H1 (cell line): Measurements from ENCODE around the gene EPX. TPM values are rescaled to one million over a fixed set of nuclear protein-coding genes. Genes with fewer than 3 reads are reported as not detected.

Source experiments
- CTCF ChIA-PET: fragments of 300-600 bp; sonication (Branson Sonifier 250); formaldehyde crosslinking; loops from one replicate; lab custom pipeline; 2021; ENCODE audit not compliant: partially characterized antibody; lab: Charles Lee
- POLR2A ChIA-PET: fragments of 300-600 bp; sonication (Branson Sonifier 250); formaldehyde crosslinking; loops from one replicate; lab custom pipeline; 2021; ENCODE audit warnings: inconsistent platforms; ENCODE audit not compliant: partially characterized antibody; lab: Charles Lee
- DNase-seq, 2 experiments: peaks; one replicate each; pipeline versions ENCODE4 v3.0.0 to v3.0.0-alpha.2; 2010 to 2022; ENCODE audit warnings: low spot score in 2 of 2, low read depth in 1 of 2, mixed read lengths in 1 of 2
- FAIRE-seq: peaks from 2 replicates; lab custom pipeline; 2011; peaks lifted over from hg19 to GRCh38; lab: Jason Lieb, UNC
- H2AFZ ChIP-seq: 2 replicates; pipeline ENCODE4 v1.8.1; 2012; ENCODE audit warnings: low read length, inconsistent platforms
- H2AK5ac ChIP-seq: 2 replicates; pipeline ENCODE4 v1.6.1; 2013; ENCODE audit warnings: low read depth, low read length
- H2BK120ac ChIP-seq: replicated peaks from 2 replicates; pipeline ENCODE3; 2013; ENCODE audit warnings: low read depth, low read length, inconsistent platforms
- H2BK12ac ChIP-seq: 2 replicates; pipeline ENCODE4 v1.6.1; 2013; ENCODE audit warnings: low read depth, low read length
- H2BK15ac ChIP-seq: 2 replicates; pipeline ENCODE4 v1.6.1; 2013; ENCODE audit warnings: low read length
- H2BK20ac ChIP-seq: 2 replicates; pipeline ENCODE4 v1.6.1; 2013; ENCODE audit warnings: low read length
- H2BK5ac ChIP-seq: 2 replicates; pipeline ENCODE4 v1.6.1; 2013; ENCODE audit warnings: low read depth, low read length
- H3K14ac ChIP-seq: 2 replicates; pipeline ENCODE4 v1.6.1; 2013; ENCODE audit warnings: inconsistent platforms; ENCODE audit not compliant: insufficient read length
- H3K18ac ChIP-seq: 2 replicates; pipeline ENCODE4 v1.6.1; 2013; ENCODE audit warnings: low read length; ENCODE audit errors: extremely low read depth
- H3K23ac ChIP-seq: 2 replicates; pipeline ENCODE4 v1.6.1; 2013; ENCODE audit warnings: inconsistent platforms; ENCODE audit not compliant: insufficient read length
- H3K23me2 ChIP-seq: 2 replicates; pipeline ENCODE4 v1.6.1; 2013; ENCODE audit warnings: low read depth, low read length
- H3K27ac ChIP-seq: 2 replicates; pipeline ENCODE4 v1.6.1; 2011; ENCODE audit warnings: low read depth, low read length, inconsistent platforms
- H3K27me3 ChIP-seq, 4 experiments: replicated peaks in 1 of 4; 1 replicate in 1 of 4; 2 replicates in 3 of 4; pipeline versions ENCODE4 v1.6.1 to v1.8.1; 2011 to 2013; ENCODE audit warnings: low read length in 3 of 4, mild to moderate bottlenecking in 3 of 4, inconsistent platforms in 2 of 4, mixed read lengths in 2 of 4, moderate library complexity in 1 of 4; ENCODE audit not compliant: control insufficient read depth in 3 of 4, insufficient read depth in 3 of 4; ENCODE audit errors: extremely low read depth in 1 of 4
- H3K36me3 ChIP-seq, 4 experiments: 2 replicates each; pipeline versions ENCODE4 v1.6.1 to v1.8.1; 2011 to 2013; ENCODE audit warnings: mild to moderate bottlenecking in 4 of 4, low read length in 3 of 4, moderate library complexity in 2 of 4, control low read depth in 1 of 4, inconsistent platforms in 1 of 4; ENCODE audit not compliant: insufficient read depth in 4 of 4, control insufficient read depth in 2 of 4
- H3K4ac ChIP-seq: replicated peaks from 2 replicates; pipeline ENCODE3; 2013; ENCODE audit warnings: low read length, low read depth, mixed read lengths, inconsistent platforms; ENCODE audit not compliant: insufficient read length
- H3K4me1 ChIP-seq, 4 experiments: replicated peaks in 1 of 4; 1 replicate in 1 of 4; 2 replicates in 3 of 4; pipeline versions ENCODE4 v1.6.1 to v1.8.1; 2011 to 2013; ENCODE audit warnings: low read length in 3 of 4, inconsistent platforms in 2 of 4, mixed read lengths in 1 of 4; ENCODE audit not compliant: insufficient read depth in 4 of 4, control insufficient read depth in 3 of 4
- H3K4me2 ChIP-seq, 2 experiments: 2 replicates each; pipeline versions ENCODE4 v1.6.1 to v1.8.1; 2011 to 2013; ENCODE audit warnings: low read depth in 2 of 2, low read length in 2 of 2, control low read depth in 1 of 2, inconsistent platforms in 1 of 2, mild to moderate bottlenecking in 1 of 2; ENCODE audit not compliant: insufficient read depth in 1 of 2
- H3K4me3 ChIP-seq, 4 experiments: fragments of 200-600, 300-600 bp in 1 of 4; sonication (generic), shearing (Covaris generic), sonication (Bioruptor Twin) in 1 of 4; 2 replicates each; pipeline versions ENCODE4 v1.5.1 to v1.8.1; 2011 to 2016; ENCODE audit warnings: low read length in 4 of 4, low read depth in 3 of 4, control low read depth in 2 of 4, inconsistent platforms in 2 of 4, mild to moderate bottlenecking in 2 of 4, mixed read lengths in 1 of 4, moderate library complexity in 1 of 4; ENCODE audit not compliant: insufficient read depth in 2 of 4; ENCODE audit errors: extremely low read depth in 1 of 4
- H3K56ac ChIP-seq: replicated peaks from 2 replicates; pipeline ENCODE3; 2013; ENCODE audit warnings: low read depth, mild to moderate bottlenecking, mixed read lengths, low read length, inconsistent platforms; ENCODE audit not compliant: insufficient read length
- H3K79me1 ChIP-seq: 2 replicates; pipeline ENCODE4 v1.6.1; 2013; ENCODE audit warnings: low read depth, low read length, control low read depth
- H3K79me2 ChIP-seq, 2 experiments: 2 replicates each; pipeline versions ENCODE4 v1.6.1 to v1.8.1; 2012 to 2013; ENCODE audit warnings: low read length in 2 of 2, mild to moderate bottlenecking in 2 of 2, inconsistent platforms in 1 of 2; ENCODE audit not compliant: insufficient read depth in 2 of 2, control insufficient read depth in 1 of 2
- H3K9ac ChIP-seq, 4 experiments: replicated peaks in 1 of 4; 1 replicate in 1 of 4; 2 replicates in 3 of 4; pipeline versions ENCODE4 v1.6.1 to v1.8.1; 2011 to 2013; ENCODE audit warnings: low read depth in 3 of 4, low read length in 3 of 4, control low read depth in 2 of 4, mild to moderate bottlenecking in 2 of 4, moderate library complexity in 2 of 4, inconsistent platforms in 1 of 4; ENCODE audit errors: extremely low read depth in 1 of 4
- H3K9me3 ChIP-seq, 2 experiments: 2 replicates each; pipeline versions ENCODE4 v1.6.1 to v1.8.1; 2012 to 2013; ENCODE audit warnings: mild to moderate bottlenecking in 2 of 2, moderate library complexity in 2 of 2, control low read depth in 1 of 2, inconsistent platforms in 1 of 2, low read depth in 1 of 2, low read length in 1 of 2, mixed read lengths in 1 of 2; ENCODE audit not compliant: insufficient read depth in 2 of 2
- H4K20me1 ChIP-seq, 2 experiments: replicated peaks in 1 of 2; 2 replicates each; pipeline versions ENCODE3 to v1.8.1; 2011 to 2013; ENCODE audit warnings: inconsistent platforms in 2 of 2, low read length in 2 of 2, mild to moderate bottlenecking in 1 of 2; ENCODE audit not compliant: insufficient read depth in 2 of 2, control insufficient read depth in 1 of 2
- H4K5ac ChIP-seq: 2 replicates; pipeline ENCODE4 v1.6.1; 2013; ENCODE audit warnings: low read length, low read depth, mixed read lengths, inconsistent platforms; ENCODE audit not compliant: insufficient read length
- H4K8ac ChIP-seq: 2 replicates; pipeline ENCODE4 v1.8.0; 2013; ENCODE audit warnings: mild to moderate bottlenecking, moderate library complexity, low read length, inconsistent platforms; ENCODE audit not compliant: insufficient read depth; ENCODE audit errors: extremely low read depth
- H4K91ac ChIP-seq: replicated peaks from 2 replicates; pipeline ENCODE3; 2013; ENCODE audit warnings: low read length, mixed read lengths, inconsistent platforms; ENCODE audit not compliant: insufficient read length
- CEBPB ChIP-seq: IDR thresholded peaks from 2 replicates; pipeline ENCODE4 v1.6.1; 2012; ENCODE audit warnings: low read depth, low read length
- GABPA ChIP-seq: IDR thresholded peaks from 2 replicates; pipeline ENCODE4 v1.6.1; 2011; ENCODE audit warnings: mild to moderate bottlenecking, low read length, moderate library complexity, borderline replicate concordance; ENCODE audit not compliant: insufficient read depth
- HDAC6 ChIP-seq: IDR thresholded peaks from one replicate; pipeline ENCODE4 v1.7.1; 2012; ENCODE audit warnings: low read depth, mild to moderate bottlenecking, inconsistent platforms, low read length, moderate library complexity
- KDM1A ChIP-seq: fragments of 200-600, 300-600 bp; sonication (generic); IDR thresholded peaks from 2 replicates; pipeline ENCODE4 v1.7.1; 2016; ENCODE audit warnings: mild to moderate bottlenecking, low read length, borderline replicate concordance
- KDM5A ChIP-seq: fragments of 200-600 bp; IDR thresholded peaks from 2 replicates; pipeline ENCODE4 v1.7.1; 2012; ENCODE audit warnings: mild to moderate bottlenecking, low read length, inconsistent platforms, mixed read lengths
- PHF8 ChIP-seq: fragments of 200-600 bp; sonication (generic); conservative IDR thresholded peaks from 2 replicates; pipeline ENCODE4 v1.7.1; 2012; ENCODE audit warnings: low read depth, mild to moderate bottlenecking, inconsistent platforms, low read length, moderate library complexity
- POLR2AphosphoS5 ChIP-seq: IDR thresholded peaks from 2 replicates; pipeline ENCODE4 v1.6.1; 2011; ENCODE audit warnings: low read depth, low read length
- RAD21 ChIP-seq, 2 experiments: IDR thresholded peaks in 1 of 2; conservative IDR thresholded peaks in 1 of 2; 2 replicates each; pipeline ENCODE4 v1.6.1; 2011; ENCODE audit warnings: low read depth in 2 of 2, low read length in 2 of 2, improper control_type of control experiment in 1 of 2, inconsistent platforms in 1 of 2, mild to moderate bottlenecking in 1 of 2, moderate library complexity in 1 of 2
- RFX5 ChIP-seq: IDR thresholded peaks from 2 replicates; pipeline ENCODE4 v1.6.1; 2011; ENCODE audit warnings: low read depth, low read length, improper control_type of control experiment, borderline replicate concordance
- SIX5 ChIP-seq: IDR thresholded peaks from 2 replicates; pipeline ENCODE4 v1.6.1; 2011; ENCODE audit warnings: mild to moderate bottlenecking, low read depth, low read length
- SP1 ChIP-seq: IDR thresholded peaks from 2 replicates; pipeline ENCODE4 v1.6.1; 2011; ENCODE audit warnings: low read depth, low read length
- SP2 ChIP-seq: IDR thresholded peaks from 2 replicates; pipeline ENCODE4 v1.6.1; 2012; ENCODE audit warnings: mild to moderate bottlenecking, low read length, inconsistent platforms
- TAF1 ChIP-seq: IDR thresholded peaks from 2 replicates; pipeline ENCODE4 v1.6.1; 2011; ENCODE audit warnings: mild to moderate bottlenecking, low read depth, low read length
- TBP ChIP-seq: IDR thresholded peaks from 2 replicates; pipeline ENCODE4 v1.6.1; 2011; ENCODE audit warnings: low read depth, low read length, improper control_type of control experiment
- WGBS, 2 experiments: shearing (Covaris generic) in 1 of 2; methylation state at CpG; one replicate each; pipeline versions ENCODE4 v1.1.6 to v1.1.7; 2013 to 2015; ENCODE audit warnings: low lambda C conversion rate in 2 of 2, mixed read lengths in 2 of 2, inconsistent platforms in 1 of 2, low coverage in 1 of 2, missing lambda C conversion rate in 1 of 2; ENCODE audit not compliant: insufficient replicate concordance in 2 of 2, insufficient coverage in 1 of 2, insufficient read length in 1 of 2; ENCODE audit errors: extremely low coverage in 1 of 2, missing lambda C conversion rate in 1 of 2; 5-methylcytosine and 5-hydroxymethylcytosine counted together
- polyA plus RNA-seq, 7 experiments: library from polyadenylated mRNA; depleted of rRNA in 3 of 7; stranded (reverse) in 5 of 7; unstranded in 2 of 7; fragments of >200 nt in 5 of 7; fragments of 200-250 nt in 2 of 7; gene quantifications; 1 replicate in 5 of 7; 2 replicates in 1 of 7; 4 replicates in 1 of 7; pipeline versions ENCODE4 v1.2.1 to v1.2.3, GENCODE V29; 2011 to 2013; ENCODE audit warnings: missing spikeins in 2 of 7, mixed read lengths in 2 of 7
- total RNA-seq: library from RNA; stranded (reverse); fragmentation: NEBNext Ultra II Directional; extraction: Animal tissue kit (Norgen Biotek cat#: 25700); gene quantifications from 2 replicates; pipeline ENCODE4 v1.2.1, GENCODE V29; 2021
- TF ChIP-seq, protein P1 (sequence below): IDR thresholded peaks from 2 replicates; pipeline ENCODE4 v1.6.1; 2012; ENCODE audit warnings: inconsistent platforms

The EPX gene
- total and polyA plus RNA-seq, 2 of the 8 experiments (the other 6 are each of a cell fraction or from before 2014, with no cell fraction given): not detected

DNA sequence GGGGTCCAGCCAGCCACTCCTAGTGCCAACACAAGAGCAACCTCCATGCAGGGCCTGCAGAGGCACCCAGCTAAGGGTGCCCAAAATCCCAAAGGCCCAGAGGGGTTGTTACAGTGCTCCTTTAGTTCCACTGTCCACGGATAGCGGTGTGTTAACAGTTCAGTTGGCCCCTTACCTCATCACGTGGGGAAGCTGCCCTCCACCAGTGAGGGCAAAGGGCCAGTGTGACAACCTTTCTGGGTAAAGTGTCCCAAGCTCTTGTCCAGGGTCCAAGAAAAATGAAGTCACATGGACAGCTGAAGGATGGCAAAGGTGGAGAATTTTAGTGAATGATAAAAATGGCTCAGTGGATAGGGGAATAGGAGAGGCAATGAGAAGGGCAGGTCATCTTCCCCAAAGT lies 35.2 kb downstream of the EPX start:
- H2BK20ac ChIP-seq: no peak overlapping the region
- H2BK12ac ChIP-seq: 0 out of 2 replicates have a peak overlapping the region, but pooled peaks have one; percentile 28
- no peak overlapping the region for H4K5ac ChIP-seq
- H3K14ac ChIP-seq: no peak overlapping the region
- H3K4ac ChIP-seq: no peak overlapping the region
- H3K23ac ChIP-seq: no peak overlapping the region
- H2BK5ac ChIP-seq: no peak overlapping the region
- no peak overlapping the region for H2BK120ac ChIP-seq
- peaks cover 0 to 4% (median 0%) of the 10 kb centered on the region in 4 experiments; a peak in 4 of 7 replicates for H3K4me1 ChIP-seq
- no peaks in the 10 kb centered on the region for H3K23me2 ChIP-seq
- WGBS, 2 experiments: 92% methylated on average over 3 of the region's 3 CpGs; no CpG with 5 or more reads in 1 of the 2 experiments
- ChIA-PET POLR2A (interaction anchor here (1.4 to 1.5 kb wide), 2 partner anchors 9 to 11 kb away, joined by 5 to 7 read pairs; partner anchors contain the start of genes LPO and MKS1), CTCF (interaction anchor here (0.6 to 2.7 kb wide), 11 partner anchors 8 to 86 kb away, joined by 3 to 15 read pairs (median 5); partner anchors contain the start of genes LPO and MKS1)
- H3K9ac ChIP-seq: no peak overlapping the region
- no peaks in the 10 kb centered on the region for H4K20me1 ChIP-seq
- H3K4me3 ChIP-seq: no peak overlapping the region
- FAIRE-seq: no peak
- H3K79me2 ChIP-seq: no peaks in the 10 kb centered on the region
- H3K18ac ChIP-seq: no peak overlapping the region
- H3K79me1 ChIP-seq: no peaks in the 10 kb centered on the region
- no peak overlapping the region for H2AK5ac ChIP-seq
- H4K8ac ChIP-seq: no peak overlapping the region
- H2BK15ac ChIP-seq: no peak overlapping the region
- H3K56ac ChIP-seq: no peak overlapping the region
- H4K91ac ChIP-seq: no peak overlapping the region
- DNase-seq: no peak
- peaks cover 1 to 18% (median 8%) of the 10 kb centered on the region in 4 experiments; a peak in 5 of 7 replicates for H3K27me3 ChIP-seq
- no peaks in the 10 kb centered on the region for H3K36me3 ChIP-seq
- H3K4me2 ChIP-seq: no peak overlapping the region
- TF ChIP-seq, protein P1, sequence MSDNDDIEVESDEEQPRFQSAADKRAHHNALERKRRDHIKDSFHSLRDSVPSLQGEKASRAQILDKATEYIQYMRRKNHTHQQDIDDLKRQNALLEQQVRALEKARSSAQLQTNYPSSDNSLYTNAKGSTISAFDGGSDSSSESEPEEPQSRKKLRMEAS: no peak
- no peak for TF ChIP-seq RFX5
- no peak for TF ChIP-seq SP2
- TF ChIP-seq SP1: no peak
- no peak for TF ChIP-seq HDAC6
- no peak for TF ChIP-seq PHF8
- TF ChIP-seq KDM1A: no peak
- no peak for TF ChIP-seq TAF1
- TF ChIP-seq CEBPB: no peak
- TF ChIP-seq TBP: no peak
- TF ChIP-seq KDM5A: no peak
- TF ChIP-seq RAD21 (IDR thresholded peaks at IDR 0.05 in 1 of 2, conservative IDR thresholded peaks at IDR 0.05 in 1 of 2; ENCODE audit: low read depth in 2 of 2, low read length in 2 of 2): no peak
- no peak for TF ChIP-seq POLR2AphosphoS5
- TF ChIP-seq GABPA: no peak
- no peak for TF ChIP-seq SIX5
- TF ChIP-seq, all 59 proteins: peak for 0
- no peaks in the 10 kb centered on the region for H3K9me3 ChIP-seq
- no peak overlapping the region for H2AFZ ChIP-seq
- no peak overlapping the region for H3K27ac ChIP-seq
